Vagina (tissue), 2 donors: ENCODE data around the gene CENPE.

Experiments used
- POLR2AphosphoS5 ChIP-seq, 2 donors: sonication (generic); formaldehyde crosslinking; IDR thresholded peaks; one replicate each; pipeline ENCODE4 v1.9.0; 2017; ENCODE audit warnings: antibody characterized with exemption in 2 of 2, mild to moderate bottlenecking in 2 of 2, low read depth in 1 of 2; ENCODE audit not compliant: insufficient read depth in 1 of 2
- TF ChIP-seq, protein P1 (sequence below), 3 experiments: fragments of 450-650 bp in 2 of 3; fragments of 200-600 bp in 1 of 3; sonication (generic) in 1 of 3; IDR thresholded peaks; one replicate each; pipeline ENCODE4 v1.5.1; 2017 to 2019; ENCODE audit warnings: antibody characterized with exemption in 3 of 3, mild to moderate bottlenecking in 2 of 3, moderate library complexity in 2 of 3

- TF ChIP-seq, protein P1, sequence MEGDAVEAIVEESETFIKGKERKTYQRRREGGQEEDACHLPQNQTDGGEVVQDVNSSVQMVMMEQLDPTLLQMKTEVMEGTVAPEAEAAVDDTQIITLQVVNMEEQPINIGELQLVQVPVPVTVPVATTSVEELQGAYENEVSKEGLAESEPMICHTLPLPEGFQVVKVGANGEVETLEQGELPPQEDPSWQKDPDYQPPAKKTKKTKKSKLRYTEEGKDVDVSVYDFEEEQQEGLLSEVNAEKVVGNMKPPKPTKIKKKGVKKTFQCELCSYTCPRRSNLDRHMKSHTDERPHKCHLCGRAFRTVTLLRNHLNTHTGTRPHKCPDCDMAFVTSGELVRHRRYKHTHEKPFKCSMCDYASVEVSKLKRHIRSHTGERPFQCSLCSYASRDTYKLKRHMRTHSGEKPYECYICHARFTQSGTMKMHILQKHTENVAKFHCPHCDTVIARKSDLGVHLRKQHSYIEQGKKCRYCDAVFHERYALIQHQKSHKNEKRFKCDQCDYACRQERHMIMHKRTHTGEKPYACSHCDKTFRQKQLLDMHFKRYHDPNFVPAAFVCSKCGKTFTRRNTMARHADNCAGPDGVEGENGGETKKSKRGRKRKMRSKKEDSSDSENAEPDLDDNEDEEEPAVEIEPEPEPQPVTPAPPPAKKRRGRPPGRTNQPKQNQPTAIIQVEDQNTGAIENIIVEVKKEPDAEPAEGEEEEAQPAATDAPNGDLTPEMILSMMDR (IDR thresholded peaks at IDR 0.05) = no peak
- TF ChIP-seq POLR2AphosphoS5 (IDR thresholded peaks at IDR 0.05; ENCODE audit: insufficient read depth in 1 of 2, low read depth in 1 of 2) = no peak
Measured at GRCh38 chr4:103168993-103169392, 29.1 kb downstream of the CENPE start.
